ENCODE data around the gene CARD11.
A peak's percentile ranks its signal among the peaks of the same experiment; 100 is the strongest.

CARD11 gene

GRCh38 chr7:2894118-2894940, 149.3 kb downstream of the CARD11 start:
- DNase-seq: no peak

- DNase-seq: no peak
Measured at GRCh38 chr7:2893411-2893861, 150.2 kb downstream of the CARD11 start.

GRCh38 chr7:2892549-2892948, 151.1 kb downstream of the CARD11 start:
- no peak for DNase-seq

DNA sequence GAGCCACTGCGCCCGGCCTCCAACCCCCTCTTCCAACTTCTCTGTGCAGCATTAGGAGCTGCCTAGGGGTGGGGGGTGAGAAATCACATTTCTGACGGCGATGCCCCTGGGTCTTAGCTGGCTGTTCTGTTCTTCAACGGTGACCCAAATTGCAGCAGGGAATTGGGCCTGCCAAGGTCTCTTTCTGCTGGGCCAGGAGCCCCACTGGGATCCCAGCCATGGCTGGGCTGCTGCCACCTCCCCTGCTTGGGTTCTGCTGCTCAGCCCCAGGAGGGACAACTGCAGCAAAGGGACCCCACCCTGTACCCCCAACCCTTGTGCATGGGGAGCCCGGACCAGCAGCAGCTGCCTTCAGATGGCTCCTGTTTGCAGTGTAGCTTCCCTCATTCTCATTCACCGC, 155.9 kb downstream of the CARD11 start:
- no peak for DNase-seq

GRCh38 chr7:2886900-2887299, 156.8 kb downstream of the CARD11 start:
- DNase-seq: peak; percentile 40

GRCh38 chr7:2886391-2886790, 157.3 kb downstream of the CARD11 start:
- DNase-seq: no peak

DNA sequence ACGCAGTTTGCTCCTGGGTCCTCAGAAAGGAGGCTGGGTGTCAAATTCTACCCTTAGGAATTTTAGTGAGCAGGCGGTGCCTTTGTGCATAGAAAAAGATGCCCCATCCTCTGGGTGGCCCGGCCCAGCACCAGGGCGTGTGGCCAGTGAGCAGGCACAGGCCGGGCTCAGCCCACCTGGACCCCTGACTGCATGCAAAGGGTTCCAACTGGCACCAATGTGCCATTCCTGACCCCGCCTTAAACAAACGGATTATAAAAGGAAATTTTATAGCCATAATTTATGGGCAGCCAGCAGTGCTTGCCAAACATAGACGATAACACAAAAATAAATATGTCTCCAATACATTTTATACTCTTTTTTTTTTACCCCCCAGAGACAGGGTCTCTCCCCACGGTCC, 159.5 kb downstream of the CARD11 start:
- DNase-seq: no peak

DNA sequence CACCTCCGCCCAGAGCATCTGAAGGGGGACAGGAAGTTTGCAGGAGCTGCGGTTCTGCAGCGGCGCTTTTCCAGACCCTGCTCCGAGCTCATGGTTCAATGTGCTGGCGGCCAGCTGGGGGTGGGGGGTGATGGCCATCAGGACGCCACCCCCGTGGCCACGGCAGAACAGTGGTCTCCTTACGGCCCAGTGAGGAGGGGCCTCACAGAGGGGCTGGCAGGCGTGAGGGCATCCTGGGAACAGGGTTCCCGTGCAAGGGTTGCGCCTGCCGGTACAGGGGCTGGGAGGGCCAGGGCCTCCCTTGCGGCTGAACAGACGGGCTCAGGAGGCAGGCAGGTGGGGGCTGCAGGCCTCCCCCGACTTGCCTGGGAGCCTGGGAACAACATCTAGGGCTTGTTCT, 160.6 kb downstream of the CARD11 start:
- DNase-seq: no peak

GRCh38 chr7:2882111-2882510, 161.6 kb downstream of the CARD11 start:
- no peak for DNase-seq

DNA sequence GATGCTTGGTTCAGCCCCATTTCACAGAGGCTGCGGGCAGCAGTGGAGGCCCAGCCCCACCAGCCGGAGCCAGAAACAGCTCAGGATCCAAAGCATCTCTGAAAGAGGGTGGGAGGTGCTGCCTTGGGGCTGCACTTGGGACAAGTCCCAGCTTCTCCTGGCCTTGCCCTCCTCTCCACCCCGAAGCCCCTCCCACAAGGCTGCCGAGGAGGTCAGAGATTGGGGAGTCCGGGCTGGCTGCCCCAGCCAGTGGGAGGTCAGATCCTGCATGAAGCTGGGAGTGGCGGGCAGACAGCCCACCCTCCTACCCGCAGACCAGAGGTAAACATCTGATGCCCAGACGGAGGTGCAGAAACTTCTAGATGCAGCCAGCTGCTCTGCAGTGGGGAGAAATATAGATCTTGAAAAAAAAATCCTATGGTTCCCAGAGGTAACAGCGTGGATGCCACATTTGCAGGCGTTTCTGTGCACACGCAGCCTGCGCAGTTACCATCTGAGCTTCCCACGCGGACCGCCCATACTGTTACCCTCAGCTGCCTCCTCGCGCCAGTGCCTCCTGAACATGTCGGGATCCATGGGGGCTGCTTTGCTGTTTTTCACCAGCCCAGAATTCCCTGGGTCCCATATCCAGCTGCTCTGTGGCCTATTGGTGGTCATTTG, 162.7 kb downstream of the CARD11 start:
- no peak for DNase-seq

DNA sequence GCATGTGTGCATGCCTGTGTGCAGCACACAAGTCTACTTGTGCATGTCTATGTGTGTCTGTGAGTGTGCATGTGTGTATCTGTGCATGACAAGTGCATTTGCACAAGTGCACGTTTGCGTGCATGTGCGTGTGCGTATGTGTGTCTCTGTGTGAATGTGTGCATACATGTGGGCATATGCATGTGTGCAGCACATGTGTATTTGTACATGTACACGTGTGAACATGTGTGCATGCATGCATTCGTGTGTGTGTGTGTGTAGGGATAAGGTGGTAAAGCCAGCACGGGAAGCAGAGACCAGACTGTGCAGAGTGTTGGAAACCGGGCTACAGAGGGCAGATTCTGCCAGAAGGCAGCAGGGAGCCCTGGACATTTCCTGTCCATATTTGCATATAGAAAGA, 163.6 kb downstream of the CARD11 start:
- DNase-seq: no peak

DNA sequence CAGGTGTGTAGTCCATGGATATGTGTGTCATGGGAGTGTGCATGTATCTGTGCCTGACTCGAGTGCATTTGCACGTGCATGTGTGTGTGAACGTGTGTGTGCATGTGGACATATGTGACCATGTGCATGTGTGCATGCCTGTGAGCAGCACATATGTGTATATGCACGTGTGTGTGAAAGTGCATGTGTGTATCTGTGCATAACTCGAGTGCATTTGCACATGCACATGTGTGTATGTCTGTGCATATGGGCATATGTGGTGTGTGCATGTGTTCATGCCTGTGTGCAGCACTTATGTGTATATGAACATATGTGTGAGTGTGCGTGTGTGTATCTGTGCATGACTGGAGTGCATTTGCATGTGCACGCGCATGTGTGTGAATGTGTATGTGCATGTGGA, 164.3 kb downstream of the CARD11 start:
- no peak for DNase-seq

DNA sequence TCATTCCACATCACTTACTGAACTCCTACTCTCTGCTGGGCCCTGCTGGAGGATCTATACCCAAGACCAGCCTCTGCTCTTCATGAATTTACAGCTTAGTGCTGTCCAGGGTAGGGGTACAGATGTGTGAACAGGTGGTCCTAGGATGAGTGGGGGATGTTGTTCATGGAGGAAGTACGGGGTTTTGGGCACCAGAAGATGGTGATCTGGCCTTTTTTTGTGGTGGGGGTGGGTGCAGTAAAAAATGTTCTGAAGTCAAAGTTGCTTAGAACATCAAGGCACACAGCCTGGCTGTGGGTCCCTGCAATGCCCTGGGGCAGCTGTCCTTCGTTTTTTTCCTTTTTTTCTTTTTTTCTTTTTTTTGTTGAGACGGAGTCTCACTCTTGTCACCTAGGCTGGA, 165.4 kb downstream of the CARD11 start:
- no peak for DNase-seq

DNA sequence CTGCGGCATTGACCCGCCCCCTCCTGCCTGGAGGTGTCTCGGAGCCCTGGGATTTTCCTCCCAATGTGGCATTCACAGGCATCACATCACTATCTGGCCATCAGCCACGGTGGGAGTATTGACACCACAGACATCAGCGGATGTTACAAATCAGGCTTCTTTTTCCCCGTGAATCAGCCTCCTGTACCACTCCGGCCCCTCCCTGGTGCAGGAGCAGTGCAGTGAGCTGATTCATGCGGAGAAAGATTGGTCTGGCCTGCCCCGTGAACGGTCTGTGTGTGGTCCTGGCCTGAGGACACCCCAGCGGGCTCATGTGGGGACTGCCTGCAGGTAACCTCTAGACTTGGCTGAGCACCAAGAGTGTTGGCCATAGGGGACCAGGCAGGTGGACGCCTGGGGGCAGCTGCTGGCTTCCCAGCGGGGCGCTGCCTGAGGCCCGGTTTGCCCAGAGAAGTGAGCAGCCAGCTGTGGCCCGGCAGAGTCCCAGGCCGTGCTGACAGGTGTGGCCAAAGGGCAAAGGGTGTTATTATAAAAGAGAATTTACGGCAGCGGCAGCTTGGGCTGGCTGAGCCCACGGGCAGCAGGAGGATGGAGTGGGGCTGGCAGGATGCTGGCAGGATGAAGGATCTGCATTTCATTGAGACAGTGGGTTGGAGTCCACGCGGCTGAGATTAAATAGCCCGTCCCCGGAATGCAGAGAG, 167.5 kb downstream of the CARD11 start:
- DNase-seq: no peak

- no peak for DNase-seq
Measured at GRCh38 chr7:2873686-2874551, 169.7 kb downstream of the CARD11 start.

GRCh38 chr7:2873146-2873545, 170.5 kb downstream of the CARD11 start:
- no peak for DNase-seq

GRCh38 chr7:2872296-2872874, 171.3 kb downstream of the CARD11 start:
- no peak for DNase-seq

DNA sequence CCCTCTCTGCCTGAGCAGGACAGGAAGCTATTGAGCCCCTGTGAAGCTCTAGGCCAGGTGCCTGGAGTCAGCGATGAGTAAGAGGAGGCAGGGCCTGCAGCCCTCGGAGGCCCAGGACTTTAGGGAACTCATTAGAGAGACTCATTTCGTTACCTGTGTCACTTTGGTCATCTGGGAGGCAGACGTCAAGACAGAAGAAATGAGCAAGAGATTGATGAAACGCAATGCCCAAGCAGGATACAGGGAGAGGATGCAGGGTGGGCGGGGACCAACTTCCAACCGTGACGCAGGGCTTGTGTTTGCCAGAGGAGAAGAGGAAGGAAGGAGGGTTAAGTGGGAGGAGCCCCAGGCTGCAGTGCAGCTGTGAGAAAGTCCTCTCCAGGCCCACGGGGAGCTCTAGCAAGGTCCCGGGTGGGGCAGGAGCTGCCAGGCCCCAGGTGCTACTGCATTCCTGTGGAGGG, 173.2 kb downstream of the CARD11 start:
- no peak for DNase-seq

DNA sequence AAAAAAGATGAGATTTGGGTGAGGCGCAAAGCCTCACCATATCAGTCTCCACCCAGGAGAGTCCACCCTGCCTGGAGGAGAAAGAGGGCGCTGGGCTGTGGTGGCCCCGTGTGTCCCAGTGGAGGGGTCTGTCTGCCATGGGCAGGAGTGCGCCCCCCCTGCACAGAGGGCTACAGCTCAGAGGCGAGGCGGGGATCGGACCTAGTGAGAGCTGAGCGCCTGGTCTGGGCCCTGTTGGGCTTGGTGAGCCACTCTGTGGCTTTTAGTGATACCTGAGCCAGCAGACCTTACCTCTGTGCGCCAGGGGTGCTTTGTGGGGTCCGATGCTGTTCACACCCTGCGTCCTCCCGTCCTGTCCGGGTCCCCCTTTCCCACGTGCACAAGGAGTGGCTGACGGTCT, 173.7 kb downstream of the CARD11 start:
- DNase-seq: no peak

DNA sequence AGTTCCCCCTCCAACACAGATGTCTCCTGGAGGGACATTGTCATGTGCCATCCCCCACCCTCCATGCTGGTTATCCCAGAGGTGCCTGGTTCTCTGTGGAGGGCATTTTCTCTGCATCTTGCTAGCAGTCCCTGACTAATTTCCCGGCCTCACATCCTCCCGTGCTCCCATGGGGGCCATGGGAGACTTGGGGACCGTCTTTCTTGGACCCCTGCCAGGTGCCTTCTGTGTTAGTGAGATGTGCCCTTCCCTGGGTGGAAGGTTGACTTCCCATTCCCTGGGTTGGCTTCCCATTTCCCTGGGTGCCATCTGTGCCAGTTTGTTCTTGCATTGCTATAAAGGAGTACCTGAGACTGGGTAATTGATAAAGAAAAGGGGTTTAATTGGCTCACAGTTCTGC, 177.1 kb downstream of the CARD11 start:
- DNase-seq: no peak

DNA sequence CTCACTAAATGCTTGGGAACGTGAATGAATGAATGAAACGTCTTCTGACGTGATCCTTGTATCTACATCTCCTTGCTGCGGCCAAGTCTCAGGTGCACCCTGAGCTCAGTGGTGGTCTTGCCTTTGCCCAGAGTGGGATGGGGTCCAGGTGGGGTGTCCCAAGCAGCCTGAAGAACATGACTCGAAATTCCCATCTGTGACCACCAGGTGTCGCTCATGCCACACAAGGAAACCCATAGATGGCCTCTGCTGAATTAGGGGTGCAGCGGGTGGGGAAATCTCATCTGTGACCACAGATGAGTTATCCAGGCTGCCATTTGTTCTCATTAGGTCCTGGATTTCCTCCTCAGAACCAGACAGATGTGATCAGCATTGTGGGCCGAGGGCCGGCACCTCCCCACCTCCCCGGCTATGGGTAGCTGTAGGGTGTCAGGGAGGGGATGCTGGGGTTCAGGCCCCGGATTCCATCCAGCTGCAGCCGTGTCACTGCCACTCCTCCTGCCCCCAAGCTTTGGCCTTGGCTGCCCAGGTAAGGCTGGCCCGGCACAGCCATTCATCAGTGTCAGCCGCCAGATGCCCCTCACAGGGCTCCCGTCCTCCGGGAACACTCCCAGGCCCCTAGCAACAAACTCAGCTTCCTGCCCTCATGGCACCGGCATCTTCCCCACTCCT, 178.5 kb downstream of the CARD11 start:
- no peak for DNase-seq
